ENCODE results near the gene GRIN1. TPM values are rescaled to one million over a fixed set of nuclear protein-coding genes. Genes with fewer than 3 reads are reported as not detected.

The GRIN1 gene
- total and polyA plus RNA-seq, 2 donors (not counting 3 experiments of a cell fraction or from before 2014, with no cell fraction given) = not detected

DNA sequence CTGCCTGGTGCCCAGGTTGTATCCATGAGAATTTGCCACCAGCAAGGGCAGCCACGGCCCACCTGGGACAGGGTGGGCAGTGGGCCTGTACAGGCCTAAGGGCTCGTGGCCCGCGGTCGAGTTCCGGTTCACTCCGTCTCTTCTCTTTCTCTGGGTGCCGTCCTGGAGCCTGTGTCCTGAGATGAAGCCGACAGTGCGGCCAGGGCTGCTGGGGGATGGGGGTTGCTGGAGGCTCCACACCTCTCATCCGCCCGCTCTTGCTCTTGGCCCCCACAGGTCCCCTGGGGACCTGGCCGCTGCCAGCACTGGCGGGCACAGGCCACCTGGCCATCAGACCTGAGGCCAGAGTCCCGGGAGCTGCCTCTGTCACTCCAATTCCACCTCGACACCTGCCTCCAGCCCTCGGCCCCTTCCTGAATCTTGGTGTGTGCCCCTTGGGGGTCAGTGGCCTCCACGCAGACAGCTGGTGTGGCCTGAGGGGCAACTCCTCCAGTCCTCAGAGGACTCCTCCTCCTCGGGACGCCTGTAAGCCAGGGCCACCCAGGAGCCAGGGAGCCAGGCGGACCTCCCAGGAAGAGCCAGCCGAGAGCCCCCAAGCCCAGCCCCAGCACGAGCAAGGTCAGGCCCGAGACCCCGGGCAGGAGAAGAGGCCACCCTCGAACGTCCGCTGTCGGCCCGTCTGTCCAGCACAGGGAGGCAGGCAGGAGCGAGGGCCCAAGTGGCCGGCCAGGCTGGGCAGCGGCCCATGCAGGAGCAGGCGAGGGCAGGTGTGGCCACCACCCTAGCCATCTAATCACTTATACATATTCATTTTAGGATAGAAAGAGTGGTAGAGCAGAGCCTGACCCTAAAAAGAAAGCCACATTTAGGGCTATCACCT lies 25.7 kb downstream of the GRIN1 start:
- H3K9me1 ChIP-seq (replicated peaks; ENCODE audit: control insufficient read depth, extremely low read depth, insufficient read depth, low read length) = no peaks in the 10 kb centered on the region
- TF ChIP-seq FOS (IDR thresholded peaks at IDR 0.05; ENCODE audit: borderline replicate concordance, insufficient read depth, low read length) = no peak
- TF ChIP-seq POLR2AphosphoS5 (IDR thresholded peaks at IDR 0.05; ENCODE audit: insufficient read depth, low read depth, low read length) = no peak
- TF ChIP-seq POLR2A (IDR thresholded peaks at IDR 0.05; ENCODE audit: low read depth, low read length) = no peak
- TF ChIP-seq GATA2 (IDR thresholded peaks at IDR 0.05; ENCODE audit: insufficient read depth, insufficient read length, low read depth, low read length) = no peak
- TF ChIP-seq MYC (IDR thresholded peaks at IDR 0.05; ENCODE audit: low read depth, low read length) = no peak
- TF ChIP-seq, protein P1, sequence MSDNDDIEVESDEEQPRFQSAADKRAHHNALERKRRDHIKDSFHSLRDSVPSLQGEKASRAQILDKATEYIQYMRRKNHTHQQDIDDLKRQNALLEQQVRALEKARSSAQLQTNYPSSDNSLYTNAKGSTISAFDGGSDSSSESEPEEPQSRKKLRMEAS (IDR thresholded peaks at IDR 0.05; ENCODE audit: insufficient read depth, insufficient read length) = no peak
- TF ChIP-seq, protein P2, sequence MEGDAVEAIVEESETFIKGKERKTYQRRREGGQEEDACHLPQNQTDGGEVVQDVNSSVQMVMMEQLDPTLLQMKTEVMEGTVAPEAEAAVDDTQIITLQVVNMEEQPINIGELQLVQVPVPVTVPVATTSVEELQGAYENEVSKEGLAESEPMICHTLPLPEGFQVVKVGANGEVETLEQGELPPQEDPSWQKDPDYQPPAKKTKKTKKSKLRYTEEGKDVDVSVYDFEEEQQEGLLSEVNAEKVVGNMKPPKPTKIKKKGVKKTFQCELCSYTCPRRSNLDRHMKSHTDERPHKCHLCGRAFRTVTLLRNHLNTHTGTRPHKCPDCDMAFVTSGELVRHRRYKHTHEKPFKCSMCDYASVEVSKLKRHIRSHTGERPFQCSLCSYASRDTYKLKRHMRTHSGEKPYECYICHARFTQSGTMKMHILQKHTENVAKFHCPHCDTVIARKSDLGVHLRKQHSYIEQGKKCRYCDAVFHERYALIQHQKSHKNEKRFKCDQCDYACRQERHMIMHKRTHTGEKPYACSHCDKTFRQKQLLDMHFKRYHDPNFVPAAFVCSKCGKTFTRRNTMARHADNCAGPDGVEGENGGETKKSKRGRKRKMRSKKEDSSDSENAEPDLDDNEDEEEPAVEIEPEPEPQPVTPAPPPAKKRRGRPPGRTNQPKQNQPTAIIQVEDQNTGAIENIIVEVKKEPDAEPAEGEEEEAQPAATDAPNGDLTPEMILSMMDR (IDR thresholded peaks at IDR 0.05; ENCODE audit: extremely low read depth in 1 of 2, insufficient read depth in 1 of 2, low read depth in 1 of 2, low read length in 2 of 2) = no peak
- TF ChIP-seq EZH2 (IDR thresholded peaks at IDR 0.05; ENCODE audit: borderline replicate concordance, low read depth, low read length, severe bottlenecking) = no peak
- no peak for TF ChIP-seq JUN (IDR thresholded peaks at IDR 0.05; ENCODE audit: borderline replicate concordance, insufficient read depth, insufficient read length, low read depth)
- BruUV-seq (replicated peaks) = no TSS peak
- CTCF ChIA-PET = interaction anchor here (0.6 to 1.8 kb wide), 2 partner anchors 34 to 1175 kb away, joined by 3 to 7 read pairs; no protein-coding TSS in a partner anchor
- dilution Hi-C loops (cut with MboI; ENCODE audit: extremely low pct_ligation_motif_present, low sequenced_read_pairs) = no loop called here
- POLR2A ChIA-PET = no interaction called here
- intact Hi-C loops (cut with micrococcal nuclease) = no loop called here
- peaks cover 32 to 33% of the 10 kb centered on the region in 2 experiments for H3K27me3 ChIP-seq (ENCODE audit: control insufficient read depth in 2 of 2, insufficient read depth in 2 of 2, low read length in 2 of 2)
- no peak for DNase-seq (ENCODE audit: low read depth, low spot score)
- H3K9me3 ChIP-seq (replicated peaks; ENCODE audit: control insufficient read depth, insufficient read depth, low read length) = no peaks in the 10 kb centered on the region
- H3K79me2 ChIP-seq (ENCODE audit: control insufficient read depth, insufficient read depth, low read length) = no peaks in the 10 kb centered on the region
- no peak overlapping the region for H2AFZ ChIP-seq (ENCODE audit: low read depth, low read length)
- peaks cover 3% of the 10 kb centered on the region for H3K4me1 ChIP-seq (ENCODE audit: control insufficient read depth, extremely low read depth, insufficient read depth, low read length)
- no peak overlapping the region for H3K27ac ChIP-seq (ENCODE audit: insufficient read depth, low read depth, low read length)
- FAIRE-seq = no peak
- H4K20me1 ChIP-seq (replicated peaks; ENCODE audit: control insufficient read depth, extremely low read depth, insufficient read depth, low read length) = no peaks in the 10 kb centered on the region
- H3K36me3 ChIP-seq (ENCODE audit: control insufficient read depth in 2 of 2, extremely low read depth in 1 of 2, insufficient read depth in 2 of 2, low read length in 2 of 2) = no peaks in the 10 kb centered on the region
- H3K9ac ChIP-seq (replicated peaks; ENCODE audit: extremely low read depth, insufficient read depth, low read length) = no peak overlapping the region
- H3K4me2 ChIP-seq (ENCODE audit: insufficient read depth, low read length) = no peak overlapping the region
- H3K4me3 ChIP-seq (replicated peaks in 1 of 3; ENCODE audit: insufficient read depth in 1 of 3, low read depth in 1 of 3, low read length in 3 of 3) = no peak overlapping the region
